B cell (primary cell): ENCODE measurements around the gene EEA1. TPM values are rescaled to one million over a fixed set of nuclear protein-coding genes. Genes with fewer than 3 reads are reported as not detected.

Experiments used
- ATAC-seq: fragments of 200-7000 bp; cut with Tn5 transposase; one replicate; pipeline ENCODE4 v1.10.0; 2021; ENCODE audit warnings: low read depth, mild to moderate bottlenecking, moderate number of reproducible peaks, moderate library complexity
- CTCF ChIA-PET: fragments of 350-600 bp; sonication (Branson Sonifier 250); formaldehyde crosslinking; loops from one replicate; lab custom pipeline; 2021; ENCODE audit warnings: antibody characterized with exemption, inconsistent platforms; lab: Charles Lee
- POLR2A ChIA-PET: fragments of 350-600 bp; sonication (Branson Sonifier 250); formaldehyde crosslinking; loops from one replicate; lab custom pipeline; 2021; ENCODE audit warnings: antibody characterized with exemption; lab: Charles Lee
- DNase-seq: peaks from one replicate; pipeline ENCODE4 v3.0.0; 2013
- H2AFZ ChIP-seq: 2 replicates; pipeline ENCODE4 v1.6.1; 2012; ENCODE audit warnings: mild to moderate bottlenecking, low read depth, low read length; ENCODE audit not compliant: insufficient read depth, poor library complexity, severe bottlenecking
- H3K27ac ChIP-seq, 2 donors: 1 replicate in 1 of 2; 2 replicates in 1 of 2; pipeline ENCODE4 v1.5.1; 2012 to 2013; ENCODE audit warnings: low read length in 2 of 2, mild to moderate bottlenecking in 2 of 2, moderate library complexity in 1 of 2
- H3K27me3 ChIP-seq, 4 experiments: fragments of 200-600 bp in 1 of 4; sonication (generic) in 1 of 4; replicated peaks in 1 of 4; 1 replicate in 2 of 4; 2 replicates in 2 of 4; pipeline versions ENCODE4 v1.6.1 to v1.7.0; 2013 to 2016; ENCODE audit warnings: low read length in 3 of 4, mild to moderate bottlenecking in 2 of 4, mixed read lengths in 1 of 4, moderate library complexity in 1 of 4; ENCODE audit not compliant: insufficient read depth in 4 of 4, control insufficient read depth in 3 of 4; ENCODE audit errors: control extremely low read depth in 1 of 4
- H3K36me3 ChIP-seq, 2 experiments: replicated peaks in 1 of 2; 1 replicate in 1 of 2; 2 replicates in 1 of 2; pipeline versions ENCODE4 v1.6.1 to v1.7.1; 2013; ENCODE audit warnings: low read length in 1 of 2; ENCODE audit not compliant: insufficient read depth in 2 of 2, control insufficient read depth in 1 of 2; ENCODE audit errors: control extremely low read depth in 1 of 2, extremely low read depth in 1 of 2
- H3K4me1 ChIP-seq, 2 donors: fragments of 200-600 bp in 1 of 2; sonication (generic) in 1 of 2; 1 replicate in 1 of 2; 2 replicates in 1 of 2; pipeline versions ENCODE4 v1.5.1 to v1.6.1; 2013 to 2017; ENCODE audit warnings: low read length in 2 of 2; ENCODE audit not compliant: control insufficient read depth in 2 of 2, insufficient read depth in 2 of 2
- H3K4me2 ChIP-seq: replicated peaks from 2 replicates; pipeline ENCODE3; 2012; ENCODE audit warnings: mild to moderate bottlenecking, low read depth, low read length; ENCODE audit not compliant: poor library complexity, severe bottlenecking
- H3K4me3 ChIP-seq, 5 experiments: fragments of 200-600 bp in 1 of 5; sonication (generic) in 1 of 5; 1 replicate in 3 of 5; 2 replicates in 2 of 5; pipeline versions ENCODE4 v1.5.1 to v1.7.0; 2011 to 2016; ENCODE audit warnings: low read length in 4 of 5, mild to moderate bottlenecking in 4 of 5, low read depth in 2 of 5, control low read depth in 1 of 5, moderate library complexity in 1 of 5; ENCODE audit not compliant: insufficient read depth in 1 of 5; ENCODE audit errors: control extremely low read depth in 1 of 5, extremely low read depth in 1 of 5
- H3K79me2 ChIP-seq: fragments of 200-600 bp; sonication (generic); one replicate; pipeline ENCODE4 v1.6.0; 2016; ENCODE audit warnings: low read length; ENCODE audit not compliant: control insufficient read depth, insufficient read depth
- H3K9ac ChIP-seq: fragments of 200-600 bp; sonication (generic); 2 replicates; pipeline ENCODE4 v1.6.1; 2017; ENCODE audit warnings: mild to moderate bottlenecking, low read length, moderate library complexity
- H3K9me3 ChIP-seq, 3 donors: one replicate each; pipeline versions ENCODE4 v1.6.1 to v1.7.1; 2013; ENCODE audit warnings: low read length in 2 of 3; ENCODE audit not compliant: control insufficient read depth in 2 of 3, insufficient read depth in 1 of 3; ENCODE audit errors: control extremely low read depth in 1 of 3
- H4K20me1 ChIP-seq: 2 replicates; pipeline ENCODE4 v1.6.0; 2012; ENCODE audit warnings: mild to moderate bottlenecking, low read length; ENCODE audit not compliant: insufficient read depth, control insufficient read depth, poor library complexity, severe bottlenecking
- H3K27ac Mint-ChIP-seq: one replicate; pipeline ENCODE4 v1.8.0; 2021; ENCODE audit warnings: mixed read lengths
- H3K27me3 Mint-ChIP-seq: one replicate; pipeline ENCODE4 v1.8.0; 2021; ENCODE audit warnings: mixed read lengths
- H3K4me1 Mint-ChIP-seq: one replicate; pipeline ENCODE4 v1.8.0; 2021; ENCODE audit warnings: mixed read lengths
- H3K4me3 Mint-ChIP-seq: one replicate; pipeline ENCODE4 v1.8.0; 2021; ENCODE audit warnings: mixed read lengths
- H3K9me3 Mint-ChIP-seq: one replicate; pipeline ENCODE4 v1.8.0; 2022; ENCODE audit warnings: mixed read lengths; ENCODE audit not compliant: insufficient read depth
- CTCF ChIP-seq: fragments of 200-600 bp; IDR thresholded peaks from one replicate; pipeline ENCODE4 v1.8.0; 2022; ENCODE audit warnings: antibody characterized with exemption, mild to moderate bottlenecking
- EZH2 ChIP-seq: IDR thresholded peaks from 2 replicates; pipeline ENCODE4 v1.6.1; 2012; ENCODE audit warnings: borderline replicate concordance, low read depth, mild to moderate bottlenecking, moderate library complexity, low read length; ENCODE audit not compliant: insufficient read depth, poor library complexity, severe bottlenecking
- WGBS: methylation state at CpG from one replicate; pipeline ENCODE4 v1.1.5; 2013; ENCODE audit warnings: missing lambda C conversion rate; ENCODE audit not compliant: insufficient coverage; 5-methylcytosine and 5-hydroxymethylcytosine counted together
- intact Hi-C: fragments of 100-400 bp; cut with micrococcal nuclease; formaldehyde crosslinking; loops from one replicate; pipeline ENCODE4 v1.10.0; 2022
- polyA plus RNA-seq: library from polyadenylated mRNA; depleted of rRNA; stranded (reverse); fragments of >200 nt; gene quantifications from 2 replicates; pipeline ENCODE4 v1.2.3, GENCODE V29; 2012
- total RNA-seq, 2 donors: library from RNA; stranded (reverse); fragments of 120-200 nt in 1 of 2; gene quantifications; 1 replicate in 1 of 2; 2 replicates in 1 of 2; pipeline versions ENCODE4 v1.2.3 to v1.2.4, GENCODE V29; 2013 to 2022

The EEA1 gene
- total and polyA plus RNA-seq, 2 donors (not counting 1 experiment from before 2014, with no cell fraction given): 1.8 to 26.3 TPM

- no peak overlapping the region for H3K4me3 ChIP-seq
- peaks cover 11% of the 10 kb centered on the region for H4K20me1 ChIP-seq
- H3K79me2 ChIP-seq: peaks cover 11% of the 10 kb centered on the region
- H3K4me3 Mint-ChIP-seq: no peak overlapping the region
- peaks cover 17% of the 10 kb centered on the region for H3K4me1 Mint-ChIP-seq
- H3K9me3 ChIP-seq: no peaks in the 10 kb centered on the region
- ChIA-PET POLR2A (interaction anchor here (0.7 kb wide), 1 partner anchor 527 kb away, joined by 3 read pairs; no protein-coding TSS in a partner anchor), CTCF (no interaction called here)
- 43% methylated on average over 1 of the region's 3 CpGs for WGBS
- intact Hi-C loops: no loop called here
- H3K4me1 ChIP-seq: no peaks in the 10 kb centered on the region
- no peaks in the 10 kb centered on the region for H3K36me3 ChIP-seq
- no peak for ATAC-seq
- H3K9ac ChIP-seq: no peak overlapping the region
- H3K27me3 Mint-ChIP-seq: no peaks in the 10 kb centered on the region
- no peak overlapping the region for H3K4me2 ChIP-seq
- no peak for DNase-seq
- no peak overlapping the region for H2AFZ ChIP-seq
- H3K27ac Mint-ChIP-seq: no peak overlapping the region
- TF ChIP-seq CTCF (no peak), EZH2 (no peak)
- H3K27ac ChIP-seq: no peak overlapping the region
- H3K27me3 ChIP-seq: no peaks in the 10 kb centered on the region
- no peaks in the 10 kb centered on the region for H3K9me3 Mint-ChIP-seq
Measured at GRCh38 chr12:92871116-92871515, 58.0 kb downstream of the EEA1 start.

GRCh38 chr12:92866418-92866817 lies 62.7 kb downstream of the EEA1 start:
- intact Hi-C loops: no loop called here
- CTCF ChIA-PET: interaction anchor here (0.7 kb wide), 1 partner anchor 19 kb away, joined by 3 read pairs; no protein-coding TSS in a partner anchor
- Mint-ChIP-seq H3K27ac (no peak overlapping the region), H3K4me1 (peaks cover 19% of the 10 kb centered on the region), H3K9me3 (no peaks in the 10 kb centered on the region), H3K27me3 (no peaks in the 10 kb centered on the region), H3K4me3 (no peak overlapping the region)
- no peaks in the 10 kb centered on the region for H3K9me3 ChIP-seq
- H3K27ac ChIP-seq: no peak overlapping the region
- no peak overlapping the region for H3K4me2 ChIP-seq
- no peak overlapping the region for H3K4me3 ChIP-seq
- H3K36me3 ChIP-seq: peaks cover 5 to 7% of the 10 kb centered on the region in 2 experiments
- POLR2A ChIA-PET: no interaction called here
- no peaks in the 10 kb centered on the region for H3K4me1 ChIP-seq
- ATAC-seq (no peak), DNase-seq (no peak)
- H2AFZ ChIP-seq: no peak overlapping the region
- H3K27me3 ChIP-seq: no peaks in the 10 kb centered on the region
- H3K79me2 ChIP-seq: no peaks in the 10 kb centered on the region
- H4K20me1 ChIP-seq: peaks cover 7% of the 10 kb centered on the region
- 95% methylated on average over 1 of the region's 2 CpGs for WGBS
- H3K9ac ChIP-seq: no peak overlapping the region
- TF ChIP-seq EZH2: no peak
- TF ChIP-seq CTCF: no peak
